Stimulated activated CD8-positive, alpha-beta memory T cell treated with anti-CD3 and anti-CD28 coated beads, Interleukin-2, amount 100 ng/mL, for 1 hour (primary cell): ENCODE data around the gene NCAM2.

Experiments
- DNase-seq, 2 donors: peaks; one replicate each; pipeline ENCODE4 v3.0.0-alpha.2; 2020; ENCODE audit warnings: low read depth in 2 of 2

NCAM2 gene

GRCh38 chr21:21216047-21216446, 217.8 kb downstream of the NCAM2 start:
- no peak for DNase-seq

- DNase-seq, result no peak
Observed at GRCh38 chr21:21226472-21226871, 228.3 kb downstream of the NCAM2 start.

GRCh38 chr21:21230672-21231071, 232.5 kb downstream of the NCAM2 start:
- no peak for DNase-seq

GRCh38 chr21:21231913-21232312, 233.7 kb downstream of the NCAM2 start:
- no peak for DNase-seq

- no peak for DNase-seq
Observed at GRCh38 chr21:21232320-21232719, 234.1 kb downstream of the NCAM2 start.

GRCh38 chr21:21233051-21233450, 234.8 kb downstream of the NCAM2 start:
- DNase-seq, result no peak

- no peak for DNase-seq
Observed at GRCh38 chr21:21236996-21237395, 238.8 kb downstream of the NCAM2 start.

GRCh38 chr21:21238629-21239400, 240.6 kb downstream of the NCAM2 start:
- no peak for DNase-seq

- no peak for DNase-seq
Observed at GRCh38 chr21:21241391-21241790, 243.2 kb downstream of the NCAM2 start.

- no peak for DNase-seq
Observed at GRCh38 chr21:21246007-21246406, 247.8 kb downstream of the NCAM2 start.

GRCh38 chr21:21247424-21247823, 249.2 kb downstream of the NCAM2 start:
- no peak for DNase-seq

- DNase-seq, result no peak
Observed at GRCh38 chr21:21262048-21262447, 263.8 kb downstream of the NCAM2 start.

- DNase-seq, result no peak
Observed at GRCh38 chr21:21268061-21268471, 269.9 kb downstream of the NCAM2 start.

GRCh38 chr21:21268885-21269284, 270.7 kb downstream of the NCAM2 start:
- no peak for DNase-seq

- no peak for DNase-seq
Observed at GRCh38 chr21:21279193-21279901, 281.1 kb downstream of the NCAM2 start.

GRCh38 chr21:21283810-21284209, 285.6 kb downstream of the NCAM2 start:
- DNase-seq, result no peak

- no peak for DNase-seq
Observed at GRCh38 chr21:21286170-21286798, 288.1 kb downstream of the NCAM2 start.

GRCh38 chr21:21290751-21291150, 292.5 kb downstream of the NCAM2 start:
- no peak for DNase-seq

- no peak for DNase-seq
Observed at GRCh38 chr21:21291883-21292569, 293.8 kb downstream of the NCAM2 start.

- DNase-seq, result no peak
Observed at GRCh38 chr21:21295303-21295702, 297.1 kb downstream of the NCAM2 start.

- DNase-seq, result no peak
Observed at GRCh38 chr21:21297211-21297610, 299.0 kb downstream of the NCAM2 start.

GRCh38 chr21:21301013-21301412, 302.8 kb downstream of the NCAM2 start:
- DNase-seq, result no peak
